Heart right ventricle (tissue), 16 donors: Measurements from ENCODE around the gene FITM2. TPM values are rescaled to one million over a fixed set of nuclear protein-coding genes. Genes with fewer than 3 reads are reported as not detected.
"Not testable (repeated sequence)": the region's sequence is repeated elsewhere in the genome, so short reads cannot be mapped to it uniquely, and the experiment has no call there.

Experiments
- ATAC-seq, 8 donors: fragments of 200-7000 bp; cut with Tn5 transposase; one replicate each; pipeline ENCODE4 v1.9.1; 2020; ENCODE audit warnings: mild to moderate bottlenecking in 8 of 8, moderate library complexity in 8 of 8, moderate number of reproducible peaks in 1 of 8
- DNase-seq, 2 donors: peaks; one replicate each; pipeline ENCODE4 v3.0.0-alpha.2; 2020
- H3K27ac ChIP-seq, 10 donors: fragments of 200-600 bp; sonication (generic) in 2 of 10; one replicate each; pipeline versions ENCODE4 v1.5.0 to v1.8.0; 2020 to 2022; ENCODE audit warnings: mild to moderate bottlenecking in 3 of 10
- H3K27me3 ChIP-seq, 7 donors: fragments of 200-600 bp; one replicate each; pipeline ENCODE4 v1.8.0; 2021 to 2022; ENCODE audit warnings: mild to moderate bottlenecking in 2 of 7
- H3K36me3 ChIP-seq, 9 donors: fragments of 200-600 bp; sonication (generic) in 1 of 9; one replicate each; pipeline versions ENCODE4 v1.5.0 to v1.8.0; 2020 to 2022; ENCODE audit warnings: mild to moderate bottlenecking in 2 of 9
- H3K4me1 ChIP-seq, 9 donors: fragments of 200-600 bp; sonication (generic) in 1 of 9; one replicate each; pipeline versions ENCODE4 v1.5.0 to v1.8.0; 2020 to 2022; ENCODE audit warnings: mild to moderate bottlenecking in 4 of 9
- H3K4me3 ChIP-seq, 10 donors: fragments of 200-600 bp; sonication (generic) in 2 of 10; one replicate each; pipeline versions ENCODE4 v1.5.0 to v1.8.0; 2020 to 2022; ENCODE audit warnings: mild to moderate bottlenecking in 7 of 10, moderate library complexity in 2 of 10
- H3K9me3 ChIP-seq, 11 donors: fragments of 200-600 bp in 10 of 11; sonication (generic) in 2 of 11; one replicate each; pipeline versions ENCODE4 v1.5.0 to v1.8.0; 2013 to 2022; ENCODE audit warnings: mild to moderate bottlenecking in 2 of 11, control low read depth in 1 of 11, moderate library complexity in 1 of 11
- WGBS, 2 donors: extraction: QIAGEN DNeasy Blood & Tissue Kit; methylation state at CpG; one replicate each; pipeline ENCODE4 v1.1.7; 2013; ENCODE audit warnings: inconsistent platforms in 1 of 2; 5-methylcytosine and 5-hydroxymethylcytosine counted together
- intact Hi-C, 10 donors: fragments of 100-400 bp; cut with DNase I; formaldehyde crosslinking; loops; one replicate each; pipeline versions ENCODE4 v1.11.1 to v1.14.2; 2022
- polyA plus RNA-seq, 2 donors: library from polyadenylated mRNA; stranded (reverse); fragments of 200-250 nt; gene quantifications; one replicate each; pipeline ENCODE4 v1.2.3, GENCODE V29; 2013
- total RNA-seq, 10 donors: library from RNA; stranded (reverse); fragmentation: NEBNext Ultra II Directional in 3 of 10; extraction: Animal tissue kit (Norgen Biotek cat#: 25700) in 3 of 10; gene quantifications; one replicate each; pipeline versions ENCODE4 v1.2.1 to v1.2.4, GENCODE V29; 2021 to 2023
- TF ChIP-seq, protein P1 (sequence below), 9 donors: fragments of 200-600 bp; sonication (generic) in 2 of 9; IDR thresholded peaks; one replicate each; pipeline versions ENCODE4 v1.5.0 to v1.8.0; 2021 to 2022; ENCODE audit warnings: antibody characterized with exemption in 9 of 9, mild to moderate bottlenecking in 5 of 9, moderate library complexity in 1 of 9
- donor health status: Arrhythmogenic right ventricular cardiomyopathy.
- donor health status: ischemic (EF 13 %, LVEDD 7.1; RV severe dilation, severe dysfunction).
- donor health status: healthy with polysubstance abuse.
- donor health status: DM: no; HTN: yes; CAD: no.
- donor health status: DM: no; HTN: no; CAD: no.
- donor health status: ischemic (EF 25% LVEDD 6.9; RV normal size, moderate dysfunction).
- donor health status: ischemic (EF 25% LVEDD 5.7; RV mildly dilated, moderate dysfunction).
- donor health status: healthy.
- donor health status: DM: yes; HTN: yes; CAD: no.
- donor health status: Ischemic cardiomyopathy.
- donor health status: ischemic (EF 35%, LVEDD 5.7; RV mildly dilated, moderate dysfunction).
- donor health status: nonischemic (EF 11% LVEDD 7.7; RV severe dilation, severe dysfunction).
- donor health status: DM: yes; HTN: yes; CAD: no.
- donor health status: PGD.
- donor health status: ischemic (EF 29% LVEDD 5.4; RV normal size, mild dysfunction).
- donor health status: nonischemic (EF 23%, LVEDD 6.1; RV moderate dilation, normal function).

The FITM2 gene
- total and polyA plus RNA-seq, 12 donors: 25.2 to 182 (median 135) TPM

DNA sequence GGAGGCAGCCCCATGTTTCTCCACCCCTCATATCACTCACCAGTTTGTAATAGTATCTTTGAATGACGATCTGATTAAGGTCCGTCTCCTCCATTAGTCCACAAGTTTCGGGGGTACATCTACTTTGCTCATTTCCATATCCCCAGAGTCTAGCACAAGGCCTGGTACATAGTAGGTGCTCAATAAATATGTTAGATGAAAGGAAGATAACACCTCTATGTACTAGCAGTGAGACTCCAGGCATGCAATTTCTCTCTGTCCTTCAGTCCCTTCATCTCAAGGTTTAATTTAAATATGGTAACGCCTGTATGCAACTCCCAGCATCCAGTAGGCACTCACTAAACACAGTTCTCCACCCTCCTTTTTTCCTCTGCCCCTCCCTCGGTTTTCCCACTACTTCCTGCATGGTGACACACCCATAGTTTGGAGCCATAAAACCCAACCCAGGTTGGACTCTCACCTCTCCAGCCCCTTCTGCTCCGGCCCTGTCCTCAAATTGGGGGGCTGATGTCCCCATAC lies 44.0 kb upstream of the FITM2 start:
- intact Hi-C loops: no loop called here
- no peak for DNase-seq
- Histone ChIP-seq H3K4me1 (peaks cover 0 to 12% (median 0%) of the 10 kb centered on the region in 9 donors), H3K9me3 (no peaks in the 10 kb centered on the region), H3K27ac (no peak overlapping the region), H3K36me3 (no peaks in the 10 kb centered on the region), H3K4me3 (no peak overlapping the region), H3K27me3 (peaks cover 0 to 28% (median 0%) of the 10 kb centered on the region in 7 donors)
- ATAC-seq: no peak
- TF ChIP-seq, protein P1, sequence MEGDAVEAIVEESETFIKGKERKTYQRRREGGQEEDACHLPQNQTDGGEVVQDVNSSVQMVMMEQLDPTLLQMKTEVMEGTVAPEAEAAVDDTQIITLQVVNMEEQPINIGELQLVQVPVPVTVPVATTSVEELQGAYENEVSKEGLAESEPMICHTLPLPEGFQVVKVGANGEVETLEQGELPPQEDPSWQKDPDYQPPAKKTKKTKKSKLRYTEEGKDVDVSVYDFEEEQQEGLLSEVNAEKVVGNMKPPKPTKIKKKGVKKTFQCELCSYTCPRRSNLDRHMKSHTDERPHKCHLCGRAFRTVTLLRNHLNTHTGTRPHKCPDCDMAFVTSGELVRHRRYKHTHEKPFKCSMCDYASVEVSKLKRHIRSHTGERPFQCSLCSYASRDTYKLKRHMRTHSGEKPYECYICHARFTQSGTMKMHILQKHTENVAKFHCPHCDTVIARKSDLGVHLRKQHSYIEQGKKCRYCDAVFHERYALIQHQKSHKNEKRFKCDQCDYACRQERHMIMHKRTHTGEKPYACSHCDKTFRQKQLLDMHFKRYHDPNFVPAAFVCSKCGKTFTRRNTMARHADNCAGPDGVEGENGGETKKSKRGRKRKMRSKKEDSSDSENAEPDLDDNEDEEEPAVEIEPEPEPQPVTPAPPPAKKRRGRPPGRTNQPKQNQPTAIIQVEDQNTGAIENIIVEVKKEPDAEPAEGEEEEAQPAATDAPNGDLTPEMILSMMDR (IDR thresholded peaks at IDR 0.05): no peak
- 80 to 89% methylated on average over 6 of the region's 6 CpGs for WGBS, 2 donors

DNA sequence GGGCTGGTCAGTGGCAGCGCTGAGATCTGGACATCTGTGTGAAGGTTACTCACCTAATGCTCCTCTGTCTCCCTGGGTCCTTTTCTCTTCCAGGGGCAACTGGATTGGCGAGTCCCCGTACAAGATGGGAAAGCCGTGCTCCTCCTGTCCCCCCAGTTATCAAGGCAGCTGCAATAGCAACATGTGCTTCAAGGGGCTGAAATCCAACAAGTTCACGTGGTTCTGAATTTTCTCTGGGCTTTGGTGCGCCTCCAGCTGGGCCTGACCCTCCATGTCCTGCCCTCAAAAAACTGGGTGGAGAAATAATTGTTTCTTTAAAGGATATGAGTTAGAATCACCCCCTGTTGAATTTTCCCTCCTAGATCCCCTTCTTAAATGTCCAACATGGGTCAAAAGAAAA lies 39.6 kb upstream of the FITM2 start:
- intact Hi-C loops: no loop called here
- DNase-seq (no peak), ATAC-seq (peak in 3 of 8 donors; percentile 37 to 61 (median 42))
- 77 to 80% methylated on average over 6 of the region's 6 CpGs for WGBS, 2 donors
- no peaks in the 10 kb centered on the region for H3K36me3 ChIP-seq
- H3K27me3 ChIP-seq: peaks cover 0 to 19% (median 0%) of the 10 kb centered on the region in 7 donors
- H3K9me3 ChIP-seq: no peaks in the 10 kb centered on the region
- H3K27ac ChIP-seq: no peak overlapping the region
- H3K4me1 ChIP-seq: no peaks in the 10 kb centered on the region
- peak overlapping the region in 1 of 10 donors; percentile 13 for H3K4me3 ChIP-seq
- TF ChIP-seq, protein P1 (IDR thresholded peaks at IDR 0.05): no peak

DNA sequence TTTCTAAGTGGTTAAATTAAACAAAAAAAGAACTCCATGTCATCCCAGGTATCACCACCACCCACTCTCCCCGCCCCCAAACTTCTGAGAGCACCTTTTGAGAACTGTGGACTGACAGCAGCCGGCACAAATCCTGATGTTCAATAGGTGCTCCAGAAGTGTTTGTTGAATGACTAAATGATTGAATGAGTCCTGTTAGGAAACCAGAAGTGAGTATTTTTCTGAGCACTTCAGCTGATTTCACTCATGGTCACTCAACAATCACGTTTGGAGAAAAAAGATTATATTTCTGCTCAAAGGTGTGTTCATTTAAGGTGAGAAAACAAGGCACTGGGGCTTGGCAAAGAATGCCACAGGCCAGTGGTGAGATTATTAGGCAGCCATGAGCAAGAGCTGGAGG lies 38.3 kb upstream of the FITM2 start:
- Histone ChIP-seq H3K4me3 (no peak overlapping the region), H3K9me3 (no peaks in the 10 kb centered on the region), H3K4me1 (no peaks in the 10 kb centered on the region), H3K27ac (no peak overlapping the region), H3K27me3 (peaks cover 0 to 12% (median 0%) of the 10 kb centered on the region in 7 donors), H3K36me3 (no peaks in the 10 kb centered on the region)
- ATAC-seq: no peak
- WGBS, 2 donors: 82 to 84% methylated on average over 3 of the region's 3 CpGs
- TF ChIP-seq, protein P1 (IDR thresholded peaks at IDR 0.05): no peak
- no peak for DNase-seq
- intact Hi-C loops: no loop called here

DNA sequence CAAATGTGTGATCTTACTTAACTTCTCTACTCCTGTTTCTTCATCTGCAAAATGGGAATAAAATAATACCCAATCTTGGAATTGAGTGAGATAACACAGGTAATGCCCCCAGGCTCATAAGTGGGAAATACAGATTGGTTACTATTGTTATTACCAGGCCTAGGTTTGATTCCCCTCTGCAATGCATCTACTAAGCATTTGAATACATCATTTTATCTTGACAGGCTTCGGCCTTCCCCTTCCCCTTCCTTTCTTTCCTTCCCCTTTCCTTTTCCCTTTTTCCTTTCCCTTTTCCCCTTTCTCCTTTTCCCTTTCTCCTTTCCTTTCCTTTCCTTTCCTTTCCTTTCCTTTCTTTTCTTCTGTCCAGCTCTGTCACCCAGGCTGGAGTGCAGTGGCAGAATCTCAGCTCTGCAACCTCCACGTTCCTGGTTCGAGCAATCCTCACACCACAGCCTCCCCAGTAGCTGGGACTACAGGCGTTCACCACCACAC lies 37.2 kb upstream of the FITM2 start:
- H3K36me3 ChIP-seq: no peaks in the 10 kb centered on the region
- no peak overlapping the region for H3K4me3 ChIP-seq
- peaks cover 0 to 11% (median 0%) of the 10 kb centered on the region in 7 donors for H3K27me3 ChIP-seq
- no peak overlapping the region for H3K27ac ChIP-seq
- TF ChIP-seq, protein P1 (IDR thresholded peaks at IDR 0.05): no peak
- H3K9me3 ChIP-seq: no peaks in the 10 kb centered on the region
- WGBS, 2 donors: 89 to 91% methylated on average over 4 of the region's 4 CpGs
- DNase-seq (no peak), ATAC-seq (no peak)
- H3K4me1 ChIP-seq: no peaks in the 10 kb centered on the region
- intact Hi-C loops: no loop called here

DNA sequence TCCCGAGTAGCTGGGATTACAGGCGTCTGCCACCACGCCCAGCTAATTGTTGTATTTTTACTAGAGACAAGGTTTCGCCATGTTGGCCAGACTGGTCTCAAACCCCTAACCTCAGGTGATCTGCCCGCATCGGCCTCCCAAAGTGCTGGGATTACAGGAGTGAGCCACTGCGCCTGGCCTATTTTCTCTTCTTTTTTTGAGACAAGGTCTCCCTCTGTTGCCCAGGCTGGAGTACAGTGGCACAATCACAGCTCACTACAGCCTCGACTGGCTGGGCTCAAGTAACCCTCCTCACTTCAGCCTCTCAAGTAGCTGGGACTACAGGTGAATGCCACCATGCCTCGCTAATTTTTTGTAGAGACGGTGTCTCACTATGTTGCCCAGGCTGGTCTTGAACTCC lies 34.9 kb upstream of the FITM2 start:
- H3K4me3 ChIP-seq, H3K27me3 ChIP-seq, H3K9me3 ChIP-seq, H3K27ac ChIP-seq, intact Hi-C loops, ATAC-seq, DNase-seq, H3K36me3 ChIP-seq, H3K4me1 ChIP-seq: not testable (repeated sequence)
- WGBS, 2 donors: 87 to 89% methylated on average over 10 of the region's 10 CpGs
